ENCODE data around the gene ANO9.

ANO9 gene

GRCh38 chr11:462107-462890 lies 20.5 kb upstream of the ANO9 start:
- Mint-ChIP-seq H3K36me3 (ENCODE audit: low read depth) (peaks cover 18% of the 10 kb centered on the region), H3K27ac (no peak overlapping the region), H3K4me1 (peaks cover 5% of the 10 kb centered on the region), H3K27me3 (ENCODE audit: low read depth) (no peaks in the 10 kb centered on the region), H3K4me3 (no peak overlapping the region), H3K9me3 (no peaks in the 10 kb centered on the region)
- no peak for TF ChIP-seq CTCF (IDR thresholded peaks at IDR 0.05; ENCODE audit: unreplicated experiment in 3 of 3)

GRCh38 chr11:461626-462025 lies 19.8 kb upstream of the ANO9 start:
- H3K36me3 Mint-ChIP-seq (ENCODE audit: low read depth): peaks cover 17% of the 10 kb centered on the region

GRCh38 chr11:460331-461199 lies 18.8 kb upstream of the ANO9 start:
- Mint-ChIP-seq H3K36me3 (ENCODE audit: low read depth) (peaks cover 11% of the 10 kb centered on the region), H3K27me3 (ENCODE audit: low read depth) (no peaks in the 10 kb centered on the region), H3K27ac (no peak overlapping the region), H3K4me3 (no peak overlapping the region), H3K9me3 (no peaks in the 10 kb centered on the region), H3K4me1 (peaks cover 9% of the 10 kb centered on the region)
- no peak for TF ChIP-seq CTCF (IDR thresholded peaks at IDR 0.05; ENCODE audit: unreplicated experiment in 3 of 3)

More at GRCh38 chr11:461626-462025, 19.8 kb upstream of the ANO9 start:
- H3K4me3 Mint-ChIP-seq: no peak overlapping the region
- H3K4me1 Mint-ChIP-seq: peaks cover 7% of the 10 kb centered on the region
- no peaks in the 10 kb centered on the region for H3K27me3 Mint-ChIP-seq (ENCODE audit: low read depth)
- H3K27ac Mint-ChIP-seq: no peak overlapping the region
- TF ChIP-seq CTCF (IDR thresholded peaks at IDR 0.05; ENCODE audit: unreplicated experiment in 3 of 3): no peak
- no peaks in the 10 kb centered on the region for H3K9me3 Mint-ChIP-seq

- Mint-ChIP-seq H3K27ac (no peak overlapping the region), H3K4me3 (no peak overlapping the region), H3K27me3 (ENCODE audit: low read depth) (no peaks in the 10 kb centered on the region), H3K36me3 (ENCODE audit: low read depth) (peaks cover 16% of the 10 kb centered on the region), H3K4me1 (peaks cover 12% of the 10 kb centered on the region), H3K9me3 (no peaks in the 10 kb centered on the region)
- no peak for TF ChIP-seq CTCF (IDR thresholded peaks at IDR 0.05; ENCODE audit: unreplicated experiment in 3 of 3)
These were observed 17.9 kb upstream of the ANO9 start for GRCh38 chr11:459511-460220.

GRCh38 chr11:457111-457760 lies 15.4 kb upstream of the ANO9 start:
- H3K27me3 Mint-ChIP-seq (ENCODE audit: low read depth): no peaks in the 10 kb centered on the region
- peaks cover 27% of the 10 kb centered on the region for H3K36me3 Mint-ChIP-seq (ENCODE audit: low read depth)
- H3K9me3 Mint-ChIP-seq: no peaks in the 10 kb centered on the region
- H3K4me1 Mint-ChIP-seq: peaks cover 12% of the 10 kb centered on the region
- H3K27ac Mint-ChIP-seq: peak overlapping the region in 2 of 3 experiments; percentile 30 to 68
- no peak overlapping the region for H3K4me3 Mint-ChIP-seq
- TF ChIP-seq CTCF (IDR thresholded peaks at IDR 0.05; ENCODE audit: unreplicated experiment in 3 of 3): no peak
